Suprapubic skin (tissue), 4 donors: Measurements from ENCODE around the gene DNAJA2. TPM values are rescaled to one million over a fixed set of nuclear protein-coding genes. Genes with fewer than 3 reads are reported as not detected.

Experiments used
- DNase-seq, 2 donors: peaks; one replicate each; pipeline ENCODE4 v3.0.0-alpha.2; 2019; ENCODE audit warnings: low spot score in 2 of 2
- H3K27ac ChIP-seq: fragments of 200-600 bp; sonication (generic); one replicate; pipeline ENCODE4 v1.5.1; 2019
- H3K27me3 ChIP-seq: fragments of 200-600 bp; sonication (generic); one replicate; pipeline ENCODE4 v1.5.1; 2019
- H3K36me3 ChIP-seq: fragments of 200-600 bp; sonication (generic); one replicate; pipeline ENCODE4 v1.5.1; 2019
- H3K4me1 ChIP-seq: fragments of 200-600 bp; sonication (generic); one replicate; pipeline ENCODE4 v1.5.1; 2019
- H3K4me3 ChIP-seq: fragments of 200-600 bp; sonication (generic); one replicate; pipeline ENCODE4 v1.5.1; 2019; ENCODE audit warnings: mild to moderate bottlenecking
- H3K9me3 ChIP-seq: fragments of 200-600 bp; sonication (generic); one replicate; pipeline ENCODE4 v1.5.1; 2019
- CTCF ChIP-seq, 2 donors: fragments of 200-600 bp in 1 of 2; fragments of 450-650 bp in 1 of 2; sonication (generic) in 1 of 2; IDR thresholded peaks; one replicate each; pipeline ENCODE4 v1.5.1; 2016 to 2019; ENCODE audit warnings: antibody characterized with exemption in 2 of 2, mild to moderate bottlenecking in 1 of 2, moderate library complexity in 1 of 2
- EP300 ChIP-seq: sonication (generic); formaldehyde crosslinking; IDR thresholded peaks from one replicate; pipeline ENCODE4 v1.6.1; 2017; ENCODE audit warnings: antibody characterized with exemption
- POLR2A ChIP-seq, 2 donors: fragments of 450-650 bp; IDR thresholded peaks; one replicate each; pipeline ENCODE4 v1.6.1; 2017; ENCODE audit warnings: antibody characterized with exemption in 2 of 2, mild to moderate bottlenecking in 2 of 2, moderate library complexity in 2 of 2
- POLR2AphosphoS5 ChIP-seq, 3 donors: sonication (generic); formaldehyde crosslinking; IDR thresholded peaks; one replicate each; pipeline ENCODE4 v1.6.1; 2017; ENCODE audit warnings: antibody characterized with exemption in 3 of 3
- WGBS: methylation state at CpG from one replicate; pipeline ENCODE4 v1.1.5; 2018; 5-methylcytosine and 5-hydroxymethylcytosine counted together
- total RNA-seq, 4 donors: library from RNA; depleted of rRNA; stranded (reverse); fragments of >200 nt; gene quantifications; one replicate each; pipeline ENCODE4 v1.1.0, GENCODE V29; 2016

Gene DNAJA2
- total RNA-seq, 4 donors from 2014 or later = 34.0 to 53.3 (median 47.0) TPM

GRCh38 chr16:46975165-46975564, 1.7 kb upstream of the DNAJA2 start:
- Histone ChIP-seq H3K36me3 (peaks cover 8% of the 10 kb centered on the region), H3K4me1 (peaks cover 32% of the 10 kb centered on the region), H3K27ac (no peak overlapping the region), H3K4me3 (no peak overlapping the region), H3K9me3 (no peaks in the 10 kb centered on the region), H3K27me3 (no peaks in the 10 kb centered on the region)
- 90% methylated on average over 11 of the region's 11 CpGs for WGBS
- TF ChIP-seq CTCF (IDR thresholded peaks at IDR 0.05) = no peak
- no peak for TF ChIP-seq POLR2AphosphoS5 (IDR thresholded peaks at IDR 0.05)
- TF ChIP-seq EP300 = no peak
- TF ChIP-seq POLR2A (IDR thresholded peaks at IDR 0.05) = no peak
- no peak for DNase-seq

- Histone ChIP-seq H3K4me1 (peaks cover 37% of the 10 kb centered on the region), H3K9me3 (no peaks in the 10 kb centered on the region), H3K36me3 (peaks cover 11% of the 10 kb centered on the region), H3K27ac (peak overlapping the region; percentile 96), H3K4me3 (peak overlapping the region; percentile 90), H3K27me3 (no peaks in the 10 kb centered on the region)
- TF ChIP-seq POLR2AphosphoS5 (IDR thresholded peaks at IDR 0.05) = no peak
- no peak for TF ChIP-seq EP300
- TF ChIP-seq POLR2A (IDR thresholded peaks at IDR 0.05) = no peak
- TF ChIP-seq CTCF (IDR thresholded peaks at IDR 0.05) = no peak
- WGBS = 68% methylated on average over 6 of the region's 6 CpGs
- DNase-seq = no peak
Measured at GRCh38 chr16:46974352-46974751, 878 bp upstream of the DNAJA2 start.

GRCh38 chr16:46973996-46974324, 486 bp upstream of the DNAJA2 start:
- Histone ChIP-seq H3K4me1 (peaks cover 38% of the 10 kb centered on the region), H3K4me3 (peak overlapping the region; percentile 90), H3K27ac (peak overlapping the region; percentile 96), H3K27me3 (no peaks in the 10 kb centered on the region), H3K36me3 (peaks cover 12% of the 10 kb centered on the region), H3K9me3 (no peaks in the 10 kb centered on the region)
- WGBS = 2% methylated on average over 14 of the region's 14 CpGs
- no peak for DNase-seq
- TF ChIP-seq POLR2A (IDR thresholded peaks at IDR 0.05) (no peak), EP300 (no peak), CTCF (IDR thresholded peaks at IDR 0.05) (no peak), POLR2AphosphoS5 (IDR thresholded peaks at IDR 0.05) (no peak)

GRCh38 chr16:46972429-46973206, 856 bp downstream of the DNAJA2 start:
- Histone ChIP-seq H3K27ac (peak overlapping the region; percentile 96), H3K4me1 (peaks cover 44% of the 10 kb centered on the region), H3K9me3 (no peaks in the 10 kb centered on the region), H3K27me3 (no peaks in the 10 kb centered on the region), H3K4me3 (peak overlapping the region; percentile 90), H3K36me3 (peaks cover 25% of the 10 kb centered on the region)
- peak; percentile 68 to 80 for DNase-seq
- WGBS = 1% methylated on average over 21 of the region's 48 CpGs
- no peak for TF ChIP-seq EP300

GRCh38 chr16:46971271-46971670, 2.2 kb downstream of the DNAJA2 start:
- Histone ChIP-seq H3K27me3 (no peaks in the 10 kb centered on the region), H3K36me3 (peaks cover 39% of the 10 kb centered on the region), H3K4me3 (no peak overlapping the region), H3K9me3 (no peaks in the 10 kb centered on the region), H3K27ac (no peak overlapping the region), H3K4me1 (peaks cover 44% of the 10 kb centered on the region)
- DNase-seq = no peak
- TF ChIP-seq POLR2AphosphoS5 (IDR thresholded peaks at IDR 0.05) (no peak), EP300 (no peak), CTCF (IDR thresholded peaks at IDR 0.05) (no peak), POLR2A (IDR thresholded peaks at IDR 0.05) (no peak)
- 94% methylated on average over 7 of the region's 7 CpGs for WGBS
